Measurements from ENCODE around the gene DCLK1. TPM values are rescaled to one million over a fixed set of nuclear protein-coding genes. Genes with fewer than 3 reads are reported as not detected.
"Not testable (repeated sequence)": the region's sequence is repeated elsewhere in the genome, so short reads cannot be mapped to it uniquely, and the experiment has no call there.

DCLK1 gene
- total RNA-seq, 1 experiment from 2014 or later, result not detected

DNA sequence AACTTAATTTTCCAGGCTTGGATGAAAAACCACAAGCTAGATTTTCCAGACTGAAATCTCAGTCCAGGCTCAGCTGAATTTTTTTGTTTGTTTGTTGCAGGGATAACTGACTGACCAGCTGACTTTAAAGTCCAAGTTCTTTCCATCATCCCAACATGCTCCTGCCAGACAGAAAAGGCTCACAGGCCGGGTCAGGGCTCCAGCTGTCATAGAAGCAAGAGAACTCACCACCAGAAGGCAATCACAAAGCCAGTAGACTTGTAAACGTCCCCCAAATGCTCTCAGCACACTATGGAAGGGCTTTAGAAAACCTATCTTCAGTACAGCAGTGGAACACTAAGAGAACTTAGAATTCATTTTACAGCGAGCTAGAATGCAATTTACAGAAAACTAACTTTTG lies 25.5 kb downstream of the DCLK1 start:
- H3K4me3 Mint-ChIP-seq (ENCODE audit: unreplicated experiment), result no peak overlapping the region
- intact Hi-C loops (cut with micrococcal nuclease; ENCODE audit: unreplicated experiment), result no loop called here
- no peaks in the 10 kb centered on the region for H3K4me1 ChIP-seq
- H3K27me3 ChIP-seq (replicated peaks; ENCODE audit: control insufficient read depth, insufficient read depth, low read length), result no peaks in the 10 kb centered on the region; the same call in 1 of the 2 replicates
- ChIA-PET POLR2A (no interaction called here), CTCF (no interaction called here)
- no peak overlapping the region for H3K4me3 ChIP-seq (ENCODE audit: low read depth, low read length)
- no peaks in the 10 kb centered on the region for H3K36me3 Mint-ChIP-seq (ENCODE audit: insufficient read depth, unreplicated experiment)
- no peak for TF ChIP-seq CTCF (IDR thresholded peaks at IDR 0.05; ENCODE audit: insufficient read depth in 1 of 2, low read depth in 1 of 2, low read length in 1 of 2, severe bottlenecking in 1 of 2, unreplicated experiment in 1 of 2)
- no peaks in the 10 kb centered on the region for H3K36me3 ChIP-seq (ENCODE audit: control insufficient read depth, insufficient read depth, low read length)
- no peaks in the 10 kb centered on the region for H3K4me1 Mint-ChIP-seq (ENCODE audit: low read depth, unreplicated experiment)
- H3K9me3 Mint-ChIP-seq (ENCODE audit: unreplicated experiment), result no peaks in the 10 kb centered on the region
- no peak overlapping the region for H3K27ac Mint-ChIP-seq (ENCODE audit: unreplicated experiment)
- DNase-seq, result no peak
- no peaks in the 10 kb centered on the region for H3K27me3 Mint-ChIP-seq (ENCODE audit: insufficient read depth, unreplicated experiment)
- no peaks in the 10 kb centered on the region; the same call in 1 of the 2 replicates for H3K9me3 ChIP-seq
- BruUV-seq (replicated peaks), result no TSS peak

GRCh38 chr13:36102721-36103120 lies 28.5 kb downstream of the DCLK1 start:
- no peaks in the 10 kb centered on the region for H3K36me3 Mint-ChIP-seq (ENCODE audit: insufficient read depth, unreplicated experiment)
- TF ChIP-seq CTCF (IDR thresholded peaks at IDR 0.05; ENCODE audit: insufficient read depth in 1 of 2, low read depth in 1 of 2, low read length in 1 of 2, severe bottlenecking in 1 of 2, unreplicated experiment in 1 of 2), result no peak
- H3K27ac Mint-ChIP-seq (ENCODE audit: unreplicated experiment), result no peak overlapping the region
- no peak overlapping the region for H3K4me3 Mint-ChIP-seq (ENCODE audit: unreplicated experiment)
- Histone ChIP-seq H3K9me3 (no peaks in the 10 kb centered on the region), H3K4me3 (ENCODE audit: low read depth, low read length) (no peak overlapping the region), H3K4me1 (no peaks in the 10 kb centered on the region), H3K27me3 (replicated peaks; ENCODE audit: control insufficient read depth, insufficient read depth, low read length) (no peaks in the 10 kb centered on the region), H3K36me3 (ENCODE audit: control insufficient read depth, insufficient read depth, low read length) (no peaks in the 10 kb centered on the region)
- no peaks in the 10 kb centered on the region for H3K9me3 Mint-ChIP-seq (ENCODE audit: unreplicated experiment)
- BruUV-seq (replicated peaks), result no TSS peak
- ChIA-PET CTCF (no interaction called here), POLR2A (no interaction called here)
- intact Hi-C loops (cut with micrococcal nuclease; ENCODE audit: unreplicated experiment), result no loop called here
- no peaks in the 10 kb centered on the region for H3K27me3 Mint-ChIP-seq (ENCODE audit: insufficient read depth, unreplicated experiment)
- H3K4me1 Mint-ChIP-seq (ENCODE audit: low read depth, unreplicated experiment), result no peaks in the 10 kb centered on the region
- no peak for DNase-seq

GRCh38 chr13:36101907-36102306 lies 29.3 kb downstream of the DCLK1 start:
- H3K27me3 Mint-ChIP-seq (ENCODE audit: insufficient read depth, unreplicated experiment); H3K27ac Mint-ChIP-seq (ENCODE audit: unreplicated experiment); H3K4me1 Mint-ChIP-seq (ENCODE audit: low read depth, unreplicated experiment); H3K36me3 Mint-ChIP-seq (ENCODE audit: insufficient read depth, unreplicated experiment); H3K4me3 Mint-ChIP-seq (ENCODE audit: unreplicated experiment); H3K27me3 ChIP-seq (replicated peaks; ENCODE audit: control insufficient read depth, insufficient read depth, low read length); H3K9me3 ChIP-seq; CTCF ChIA-PET; intact Hi-C loops (cut with micrococcal nuclease; ENCODE audit: unreplicated experiment); H3K36me3 ChIP-seq (ENCODE audit: control insufficient read depth, insufficient read depth, low read length); BruUV-seq (replicated peaks); POLR2A ChIA-PET; DNase-seq; H3K4me1 ChIP-seq; H3K4me3 ChIP-seq (ENCODE audit: low read depth, low read length); H3K9me3 Mint-ChIP-seq (ENCODE audit: unreplicated experiment): not testable (repeated sequence)

GRCh38 chr13:36101157-36101556 lies 30.0 kb downstream of the DCLK1 start:
- H3K27ac Mint-ChIP-seq (ENCODE audit: unreplicated experiment), result no peak overlapping the region
- H3K4me1 Mint-ChIP-seq (ENCODE audit: low read depth, unreplicated experiment), result no peaks in the 10 kb centered on the region
- H3K4me1 ChIP-seq, result no peaks in the 10 kb centered on the region
- no peaks in the 10 kb centered on the region for H3K9me3 Mint-ChIP-seq (ENCODE audit: unreplicated experiment)
- H3K27me3 ChIP-seq (replicated peaks; ENCODE audit: control insufficient read depth, insufficient read depth, low read length), result no peaks in the 10 kb centered on the region
- no TSS peak for BruUV-seq (replicated peaks)
- no peaks in the 10 kb centered on the region for H3K36me3 ChIP-seq (ENCODE audit: control insufficient read depth, insufficient read depth, low read length)
- no peak overlapping the region for H3K4me3 ChIP-seq (ENCODE audit: low read depth, low read length)
- no peak overlapping the region for H3K4me3 Mint-ChIP-seq (ENCODE audit: unreplicated experiment)
- no peak for TF ChIP-seq CTCF (IDR thresholded peaks at IDR 0.05; ENCODE audit: insufficient read depth in 1 of 2, low read depth in 1 of 2, low read length in 1 of 2, severe bottlenecking in 1 of 2, unreplicated experiment in 1 of 2)
- DNase-seq, result no peak
- H3K36me3 Mint-ChIP-seq (ENCODE audit: insufficient read depth, unreplicated experiment), result no peaks in the 10 kb centered on the region
- no peaks in the 10 kb centered on the region for H3K9me3 ChIP-seq
- POLR2A ChIA-PET, result no interaction called here
- H3K27me3 Mint-ChIP-seq (ENCODE audit: insufficient read depth, unreplicated experiment), result no peaks in the 10 kb centered on the region
- CTCF ChIA-PET, result no interaction called here
- intact Hi-C loops (cut with micrococcal nuclease; ENCODE audit: unreplicated experiment), result no loop called here
